Tibial nerve (tissue), 3 donors: Measurements from ENCODE around the gene ITIH5.

Experiments used
- POLR2A ChIP-seq, 2 donors: fragments of 450-650 bp; IDR thresholded peaks; one replicate each; pipeline ENCODE4 v1.6.1; 2017; ENCODE audit warnings: antibody characterized with exemption in 2 of 2, mild to moderate bottlenecking in 2 of 2, moderate library complexity in 2 of 2
- TF ChIP-seq, protein P1 (sequence below), 5 experiments: fragments of 200-600 bp in 3 of 5; fragments of 450-650 bp in 2 of 5; sonication (generic) in 3 of 5; IDR thresholded peaks; one replicate each; pipeline ENCODE4 v1.5.1; 2016 to 2019; ENCODE audit warnings: antibody characterized with exemption in 5 of 5, mild to moderate bottlenecking in 3 of 5, moderate library complexity in 2 of 5

DNA sequence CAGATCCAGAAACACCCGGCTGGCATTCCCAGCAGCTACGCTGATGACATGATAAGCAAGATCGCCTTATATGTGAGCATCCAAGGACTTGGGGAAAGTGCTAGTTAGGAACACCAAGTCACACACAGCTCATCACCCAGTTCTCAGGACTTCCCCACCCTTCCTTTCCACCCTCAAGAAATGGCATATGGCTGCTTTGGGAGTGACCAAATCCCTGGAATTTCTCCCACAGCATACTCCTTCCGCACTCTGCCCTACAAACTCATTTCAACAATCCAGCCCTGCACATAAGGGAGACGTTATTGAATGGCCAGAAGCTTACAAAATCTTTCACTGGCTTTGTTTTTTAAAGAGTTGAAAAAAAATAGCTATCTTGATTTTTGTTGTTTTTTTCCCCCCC is 4.2 kb downstream of the ITIH5 start:
- TF ChIP-seq, protein P1, sequence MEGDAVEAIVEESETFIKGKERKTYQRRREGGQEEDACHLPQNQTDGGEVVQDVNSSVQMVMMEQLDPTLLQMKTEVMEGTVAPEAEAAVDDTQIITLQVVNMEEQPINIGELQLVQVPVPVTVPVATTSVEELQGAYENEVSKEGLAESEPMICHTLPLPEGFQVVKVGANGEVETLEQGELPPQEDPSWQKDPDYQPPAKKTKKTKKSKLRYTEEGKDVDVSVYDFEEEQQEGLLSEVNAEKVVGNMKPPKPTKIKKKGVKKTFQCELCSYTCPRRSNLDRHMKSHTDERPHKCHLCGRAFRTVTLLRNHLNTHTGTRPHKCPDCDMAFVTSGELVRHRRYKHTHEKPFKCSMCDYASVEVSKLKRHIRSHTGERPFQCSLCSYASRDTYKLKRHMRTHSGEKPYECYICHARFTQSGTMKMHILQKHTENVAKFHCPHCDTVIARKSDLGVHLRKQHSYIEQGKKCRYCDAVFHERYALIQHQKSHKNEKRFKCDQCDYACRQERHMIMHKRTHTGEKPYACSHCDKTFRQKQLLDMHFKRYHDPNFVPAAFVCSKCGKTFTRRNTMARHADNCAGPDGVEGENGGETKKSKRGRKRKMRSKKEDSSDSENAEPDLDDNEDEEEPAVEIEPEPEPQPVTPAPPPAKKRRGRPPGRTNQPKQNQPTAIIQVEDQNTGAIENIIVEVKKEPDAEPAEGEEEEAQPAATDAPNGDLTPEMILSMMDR (IDR thresholded peaks at IDR 0.05) = no peak
- TF ChIP-seq POLR2A (IDR thresholded peaks at IDR 0.05) = no peak
